Muscle layer of colon (tissue), 2 donors: ENCODE results near the gene SLC31A1.
"Not testable (repeated sequence)": the region's sequence is repeated elsewhere in the genome, so short reads cannot be mapped to it uniquely, and the experiment has no call there.

ENCODE experiments used
- H3K27ac ChIP-seq: one replicate; pipeline ENCODE4 v1.7.0; 2013; ENCODE audit warnings: low read depth, mild to moderate bottlenecking, low read length, moderate library complexity
- H3K27me3 ChIP-seq, 2 donors: one replicate each; pipeline ENCODE4 v1.7.0; 2013; ENCODE audit warnings: low read length in 2 of 2, mild to moderate bottlenecking in 2 of 2; ENCODE audit not compliant: insufficient read depth in 2 of 2, control insufficient read depth in 1 of 2
- H3K36me3 ChIP-seq: one replicate; pipeline ENCODE4 v1.7.0; 2013; ENCODE audit warnings: mild to moderate bottlenecking, low read length; ENCODE audit not compliant: insufficient read depth
- H3K4me1 ChIP-seq: one replicate; pipeline ENCODE4 v1.7.0; 2013; ENCODE audit warnings: mild to moderate bottlenecking, low read length; ENCODE audit not compliant: insufficient read depth
- H3K4me3 ChIP-seq, 2 donors: one replicate each; pipeline ENCODE4 v1.7.0; 2013; ENCODE audit warnings: low read length in 2 of 2, low read depth in 1 of 2, mild to moderate bottlenecking in 1 of 2, moderate library complexity in 1 of 2
- H3K9ac ChIP-seq: one replicate; pipeline ENCODE4 v1.7.0; 2013; ENCODE audit warnings: low read length
- H3K9me3 ChIP-seq: one replicate; pipeline ENCODE4 v1.7.0; 2013; ENCODE audit warnings: mild to moderate bottlenecking, low read length
- donor health status: abdominal sarcoma.
- donor health status: Adenocarcinoma of cecum.

The SLC31A1 gene

DNA sequence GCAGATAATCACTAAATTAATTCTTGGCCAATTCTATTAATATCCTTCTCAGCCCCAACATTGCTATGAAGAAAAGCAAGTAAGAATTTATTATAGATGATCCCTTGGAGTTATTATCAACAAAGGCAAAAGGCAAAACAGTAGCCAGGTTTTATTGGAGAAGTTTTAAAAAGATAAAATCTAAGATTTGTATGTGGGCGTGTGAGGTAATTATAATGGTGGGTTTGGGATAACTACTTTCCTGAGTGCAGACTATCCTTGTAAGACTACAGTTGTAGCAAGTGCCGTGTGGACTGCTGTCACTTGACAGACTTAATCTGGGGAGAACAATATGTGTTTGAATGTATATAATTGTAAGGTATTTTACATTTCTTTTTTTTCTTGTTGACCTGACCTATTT, 23.2 kb downstream of the SLC31A1 start:
- Histone ChIP-seq H3K27ac (no peak overlapping the region), H3K36me3 (no peaks in the 10 kb centered on the region), H3K4me1 (no peaks in the 10 kb centered on the region), H3K9me3 (no peaks in the 10 kb centered on the region), H3K4me3 (no peak overlapping the region), H3K27me3 (no peaks in the 10 kb centered on the region), H3K9ac (no peak overlapping the region)

DNA sequence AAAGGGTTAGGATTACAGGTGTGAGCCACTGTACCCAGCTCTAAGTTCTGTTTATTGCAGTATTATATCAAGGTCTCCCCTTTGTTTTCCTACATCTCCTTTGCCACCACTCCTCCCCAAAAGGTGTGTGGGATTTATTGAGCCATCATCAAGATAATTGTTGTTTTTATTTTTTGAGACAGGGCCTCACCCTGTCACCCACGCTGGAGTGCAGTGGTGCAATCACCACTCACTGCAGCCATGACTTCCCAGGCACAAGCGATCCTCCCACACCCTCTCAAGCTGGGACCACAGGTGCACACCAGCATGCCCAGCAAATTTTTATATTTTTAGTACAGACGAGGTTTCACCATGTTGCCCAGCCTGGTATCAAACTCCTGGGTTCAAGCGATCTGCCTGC, 24.6 kb downstream of the SLC31A1 start:
- no peak overlapping the region for H3K27ac ChIP-seq
- H3K4me1 ChIP-seq = no peaks in the 10 kb centered on the region
- no peaks in the 10 kb centered on the region for H3K27me3 ChIP-seq
- no peaks in the 10 kb centered on the region for H3K36me3 ChIP-seq
- H3K4me3 ChIP-seq = no peak overlapping the region
- no peaks in the 10 kb centered on the region for H3K9me3 ChIP-seq
- H3K9ac ChIP-seq = no peak overlapping the region

DNA sequence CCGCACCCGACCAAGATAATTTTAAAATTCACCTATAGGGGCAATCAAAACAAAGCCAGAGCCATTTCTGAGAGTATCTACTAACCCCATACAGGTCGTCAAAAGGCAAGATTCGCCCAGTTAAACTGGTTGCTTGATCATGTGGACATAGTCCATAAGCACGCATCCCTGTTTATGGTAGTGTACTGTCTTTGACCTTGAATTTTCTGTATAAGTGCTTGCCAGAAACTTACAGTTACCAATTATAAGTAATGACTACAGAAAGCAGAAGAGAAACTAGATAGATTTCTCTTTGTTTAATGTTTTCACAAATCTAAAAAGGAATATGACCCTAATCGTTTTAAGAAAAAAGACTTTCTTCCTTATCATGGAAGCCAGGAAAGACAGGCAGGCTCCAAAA, 25.6 kb downstream of the SLC31A1 start:
- H3K4me3 ChIP-seq = no peak overlapping the region
- H3K36me3 ChIP-seq = no peaks in the 10 kb centered on the region
- no peak overlapping the region for H3K27ac ChIP-seq
- H3K27me3 ChIP-seq = no peaks in the 10 kb centered on the region
- H3K9me3 ChIP-seq = no peaks in the 10 kb centered on the region
- H3K4me1 ChIP-seq = no peaks in the 10 kb centered on the region
- no peak overlapping the region for H3K9ac ChIP-seq

DNA sequence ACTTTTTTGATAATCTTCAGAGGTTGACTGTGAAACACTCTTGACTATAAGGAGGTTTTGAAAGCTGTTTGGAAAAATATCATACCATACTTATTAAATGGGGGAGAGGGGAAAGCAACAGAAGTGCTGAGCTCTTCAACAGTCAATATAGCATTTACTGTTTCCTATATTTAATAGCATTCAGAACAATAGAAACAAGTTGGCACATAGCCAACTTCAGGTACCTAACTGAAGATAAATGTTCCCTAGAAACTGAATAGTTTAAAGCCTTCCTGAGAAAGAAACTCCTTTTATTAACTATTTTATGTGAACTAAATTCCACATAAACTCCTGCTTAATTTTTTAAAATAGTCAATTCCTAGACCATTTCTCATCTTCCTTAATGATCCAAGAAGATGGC, 26.3 kb downstream of the SLC31A1 start:
- Histone ChIP-seq H3K4me1 (no peaks in the 10 kb centered on the region), H3K9me3 (no peaks in the 10 kb centered on the region), H3K4me3 (no peak overlapping the region), H3K27ac (no peak overlapping the region), H3K9ac (no peak overlapping the region), H3K27me3 (no peaks in the 10 kb centered on the region), H3K36me3 (no peaks in the 10 kb centered on the region)

DNA sequence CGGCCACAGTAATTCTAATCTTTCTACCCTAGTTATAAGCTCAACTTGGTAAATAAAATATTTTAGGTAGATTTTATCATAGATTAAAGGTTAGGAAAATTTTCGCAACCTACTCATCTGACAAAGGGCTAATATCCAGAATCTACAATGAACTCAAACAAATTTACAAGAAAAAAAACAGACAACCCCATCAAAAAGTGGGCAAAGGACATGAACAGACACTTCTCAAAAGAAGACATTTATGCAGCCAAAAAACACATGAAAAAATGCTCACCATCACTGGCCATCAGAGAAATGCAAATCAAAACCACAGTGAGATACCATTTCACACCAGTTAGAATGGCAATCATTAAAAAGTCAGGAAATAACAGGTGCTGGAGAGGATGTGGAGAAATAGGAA, 28.3 kb downstream of the SLC31A1 start:
- not testable (repeated sequence) for H3K27ac ChIP-seq, H3K9me3 ChIP-seq, H3K4me1 ChIP-seq, H3K9ac ChIP-seq, H3K27me3 ChIP-seq, H3K36me3 ChIP-seq, H3K4me3 ChIP-seq

DNA sequence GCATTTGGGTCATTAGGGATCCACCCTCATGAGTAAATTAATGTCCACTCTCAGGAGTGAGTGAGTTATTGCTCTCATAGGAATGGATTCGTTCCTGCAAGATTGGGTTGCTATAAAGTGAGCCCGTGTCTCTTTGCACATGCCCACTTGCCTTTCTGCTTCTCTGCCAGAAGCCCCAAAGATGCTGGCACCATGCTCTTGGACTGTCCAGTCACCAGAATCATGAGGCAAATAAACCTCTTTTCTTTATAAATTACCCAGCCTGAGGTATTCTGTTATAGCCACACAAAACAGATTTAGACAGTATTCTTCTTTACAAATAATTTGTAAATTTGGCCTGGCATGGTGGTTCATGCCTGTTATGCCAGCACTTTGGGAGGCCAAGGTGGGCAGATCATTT, 29.5 kb downstream of the SLC31A1 start:
- no peak overlapping the region for H3K9ac ChIP-seq
- peaks cover 4% of the 10 kb centered on the region for H3K36me3 ChIP-seq
- H3K27me3 ChIP-seq = no peaks in the 10 kb centered on the region
- H3K4me1 ChIP-seq = no peaks in the 10 kb centered on the region
- no peaks in the 10 kb centered on the region for H3K9me3 ChIP-seq
- H3K27ac ChIP-seq = no peak overlapping the region
- no peak overlapping the region for H3K4me3 ChIP-seq

DNA sequence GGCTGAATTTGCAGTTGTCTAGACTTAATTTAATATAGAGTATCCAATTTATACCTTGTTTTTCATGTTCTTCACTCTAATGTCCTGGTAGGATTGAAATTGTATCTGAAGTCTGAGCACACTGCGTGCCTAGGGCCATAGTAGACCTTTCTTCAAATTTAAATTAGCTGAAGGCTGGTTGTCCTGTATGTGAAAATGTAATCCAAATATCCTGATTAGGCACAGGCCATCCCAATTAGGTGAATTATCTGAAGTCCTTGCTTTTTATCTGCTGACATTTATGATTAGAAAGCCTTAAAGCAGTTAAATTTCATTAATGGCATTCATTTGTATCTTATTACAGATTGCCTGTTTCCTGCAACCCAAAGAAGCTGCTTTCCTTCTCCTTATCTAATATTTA, 33.6 kb downstream of the SLC31A1 start:
- Histone ChIP-seq H3K27ac (no peak overlapping the region), H3K9ac (no peak overlapping the region), H3K9me3 (no peaks in the 10 kb centered on the region), H3K4me1 (no peaks in the 10 kb centered on the region), H3K27me3 (no peaks in the 10 kb centered on the region), H3K4me3 (no peak overlapping the region), H3K36me3 (peaks cover 22% of the 10 kb centered on the region)

DNA sequence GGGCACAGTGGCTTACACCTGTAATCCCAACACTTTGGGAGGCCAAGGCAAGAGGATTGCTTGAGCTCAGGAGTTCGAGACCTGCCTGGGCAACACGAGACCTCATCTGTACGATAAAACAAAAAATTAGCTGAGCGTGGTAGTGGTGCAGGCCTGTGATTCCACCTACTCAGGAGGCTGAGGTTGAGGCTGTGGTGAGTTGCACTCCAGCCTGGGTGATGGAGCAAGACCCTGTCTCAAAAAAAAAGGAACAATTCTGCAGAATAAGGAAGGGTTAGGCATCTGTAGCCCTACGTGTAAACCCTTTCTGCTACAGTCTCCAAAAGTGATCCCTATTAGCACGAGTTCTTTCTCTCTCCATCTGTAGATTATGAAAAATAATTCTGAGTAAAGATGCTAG, 34.1 kb downstream of the SLC31A1 start:
- H3K27ac ChIP-seq = no peak overlapping the region

DNA sequence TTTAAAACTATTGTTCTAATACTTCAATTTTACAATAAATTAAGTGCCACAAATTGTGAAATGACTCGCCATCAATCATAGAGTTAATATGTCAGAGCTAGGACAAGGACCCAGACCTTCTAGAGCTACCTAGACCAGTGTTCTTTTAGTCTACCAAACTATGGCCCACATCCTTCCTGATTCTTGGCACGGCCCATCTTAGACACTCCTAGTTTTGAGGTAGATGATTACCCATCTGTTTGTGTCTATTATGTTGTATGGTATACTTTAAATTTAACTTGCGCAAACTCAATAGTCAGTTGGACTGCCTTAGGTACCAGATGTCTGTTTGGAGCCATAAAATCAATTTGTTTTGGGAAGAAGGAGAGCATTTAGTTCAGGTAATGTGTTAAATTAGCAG, 36.5 kb downstream of the SLC31A1 start:
- no peak overlapping the region for H3K9ac ChIP-seq
- H3K4me3 ChIP-seq = no peak overlapping the region
- no peaks in the 10 kb centered on the region for H3K4me1 ChIP-seq
- H3K9me3 ChIP-seq = no peaks in the 10 kb centered on the region
- peaks cover 38% of the 10 kb centered on the region for H3K36me3 ChIP-seq
- H3K27ac ChIP-seq = no peak overlapping the region
- H3K27me3 ChIP-seq = no peaks in the 10 kb centered on the region

More for the DNA sequence above, 34.1 kb downstream of the SLC31A1 start:
- Histone ChIP-seq H3K27me3 (no peaks in the 10 kb centered on the region), H3K9me3 (no peaks in the 10 kb centered on the region), H3K36me3 (peaks cover 27% of the 10 kb centered on the region), H3K9ac (no peak overlapping the region), H3K4me1 (no peaks in the 10 kb centered on the region), H3K4me3 (no peak overlapping the region)

DNA sequence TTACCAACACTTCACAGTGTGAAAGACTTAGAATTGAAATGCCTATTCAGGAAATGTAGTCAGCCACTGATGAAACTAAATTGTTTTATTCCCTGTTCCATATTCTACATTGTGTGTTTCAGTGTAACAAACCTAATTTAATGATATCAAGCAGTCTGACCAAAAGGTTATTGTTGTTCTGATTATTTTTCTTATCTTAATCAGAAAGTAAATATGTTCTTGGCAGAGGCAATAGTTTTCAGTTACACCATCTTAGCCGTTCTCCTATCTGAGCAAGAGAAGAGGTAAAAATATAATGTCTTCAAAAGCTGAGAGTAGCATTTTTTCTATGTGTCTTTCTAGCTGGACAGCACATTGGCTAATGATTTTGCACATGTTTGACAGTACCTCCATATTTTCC, 36.9 kb downstream of the SLC31A1 start:
- Histone ChIP-seq H3K9ac (no peak overlapping the region), H3K4me1 (no peaks in the 10 kb centered on the region), H3K9me3 (no peaks in the 10 kb centered on the region), H3K27me3 (no peaks in the 10 kb centered on the region), H3K27ac (no peak overlapping the region), H3K36me3 (peaks cover 38% of the 10 kb centered on the region), H3K4me3 (no peak overlapping the region)

DNA sequence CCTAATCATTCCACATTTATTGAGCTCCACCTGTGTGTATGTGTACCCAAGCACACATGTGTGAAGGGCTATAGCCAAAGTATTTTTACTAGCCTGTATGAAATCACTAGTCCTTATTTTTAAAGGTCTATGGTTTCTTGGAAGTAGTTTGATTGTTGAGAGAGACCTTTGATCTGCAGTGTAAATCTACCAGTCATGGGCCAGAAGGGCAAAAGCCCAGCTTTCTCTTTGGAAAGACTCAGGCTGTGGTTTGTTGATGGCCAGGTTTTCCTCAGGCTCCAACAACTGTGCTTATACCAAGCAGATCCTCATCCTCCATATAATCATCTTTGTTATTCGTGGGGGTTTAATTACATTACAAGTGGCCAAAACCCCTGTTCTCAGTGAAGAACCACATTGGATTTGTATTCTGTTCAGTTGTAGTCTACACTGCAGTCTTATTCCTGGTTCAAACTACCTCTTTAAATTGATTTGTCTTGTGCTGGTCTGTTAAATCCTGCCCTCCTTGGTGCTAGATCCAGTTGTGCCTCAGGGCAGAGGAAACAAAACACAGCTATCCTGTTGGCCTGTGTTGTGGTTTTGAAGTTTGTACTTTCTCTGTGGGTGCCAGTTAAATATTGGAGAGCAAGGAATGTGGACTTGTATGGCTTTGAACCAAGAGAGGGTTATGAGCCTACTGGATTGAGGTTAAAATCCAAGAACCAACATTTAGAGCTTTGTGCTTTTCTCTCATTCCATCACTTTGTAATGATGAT, 40.8 kb downstream of the SLC31A1 start:
- Histone ChIP-seq H3K4me1 (no peaks in the 10 kb centered on the region), H3K27ac (no peak overlapping the region), H3K36me3 (peaks cover 34% of the 10 kb centered on the region), H3K9me3 (no peaks in the 10 kb centered on the region), H3K4me3 (no peak overlapping the region), H3K9ac (no peak overlapping the region), H3K27me3 (no peaks in the 10 kb centered on the region)

DNA sequence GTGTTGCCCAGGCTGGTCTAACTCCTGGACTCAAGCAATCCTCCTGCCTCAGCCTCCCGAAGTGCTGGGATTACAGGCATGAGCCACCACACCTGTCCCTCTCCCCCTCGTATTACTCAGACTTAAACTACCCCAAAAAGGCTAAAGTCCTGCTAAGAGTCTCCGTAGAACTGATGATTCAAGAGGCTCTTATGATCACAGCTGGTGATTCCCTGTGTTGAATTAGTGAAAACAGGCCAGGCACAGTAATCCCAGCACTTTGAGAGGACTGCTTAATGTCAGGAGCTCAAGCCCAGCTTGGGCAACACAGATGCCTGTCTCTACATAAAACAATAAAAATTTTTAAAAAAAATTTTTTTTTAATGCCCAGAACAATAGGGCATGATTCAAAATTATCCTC, 44.8 kb downstream of the SLC31A1 start:
- Histone ChIP-seq H3K4me3 (no peak overlapping the region), H3K27me3 (no peaks in the 10 kb centered on the region), H3K27ac (no peak overlapping the region), H3K36me3 (peaks cover 38% of the 10 kb centered on the region), H3K4me1 (no peaks in the 10 kb centered on the region), H3K9me3 (no peaks in the 10 kb centered on the region), H3K9ac (no peak overlapping the region)
